ENCODE measurements around the gene UGT8. TPM values are rescaled to one million over a fixed set of nuclear protein-coding genes. Genes with fewer than 3 reads are reported as not detected.
"Not testable (repeated sequence)": the region's sequence is repeated elsewhere in the genome, so short reads cannot be mapped to it uniquely, and the experiment has no call there.

The UGT8 gene
- total RNA-seq, 1 donor from 2014 or later: 2.8 TPM

- no peaks in the 10 kb centered on the region for H3K4me1 ChIP-seq
- no peaks in the 10 kb centered on the region for H3K27me3 ChIP-seq
- intact Hi-C loops (cut with DNase I): no loop called here
- no peaks in the 10 kb centered on the region for H3K36me3 ChIP-seq
- no peak for DNase-seq
- no peaks in the 10 kb centered on the region for H3K9me3 ChIP-seq
- no peak overlapping the region for H3K27ac ChIP-seq
- TF ChIP-seq, protein P1, sequence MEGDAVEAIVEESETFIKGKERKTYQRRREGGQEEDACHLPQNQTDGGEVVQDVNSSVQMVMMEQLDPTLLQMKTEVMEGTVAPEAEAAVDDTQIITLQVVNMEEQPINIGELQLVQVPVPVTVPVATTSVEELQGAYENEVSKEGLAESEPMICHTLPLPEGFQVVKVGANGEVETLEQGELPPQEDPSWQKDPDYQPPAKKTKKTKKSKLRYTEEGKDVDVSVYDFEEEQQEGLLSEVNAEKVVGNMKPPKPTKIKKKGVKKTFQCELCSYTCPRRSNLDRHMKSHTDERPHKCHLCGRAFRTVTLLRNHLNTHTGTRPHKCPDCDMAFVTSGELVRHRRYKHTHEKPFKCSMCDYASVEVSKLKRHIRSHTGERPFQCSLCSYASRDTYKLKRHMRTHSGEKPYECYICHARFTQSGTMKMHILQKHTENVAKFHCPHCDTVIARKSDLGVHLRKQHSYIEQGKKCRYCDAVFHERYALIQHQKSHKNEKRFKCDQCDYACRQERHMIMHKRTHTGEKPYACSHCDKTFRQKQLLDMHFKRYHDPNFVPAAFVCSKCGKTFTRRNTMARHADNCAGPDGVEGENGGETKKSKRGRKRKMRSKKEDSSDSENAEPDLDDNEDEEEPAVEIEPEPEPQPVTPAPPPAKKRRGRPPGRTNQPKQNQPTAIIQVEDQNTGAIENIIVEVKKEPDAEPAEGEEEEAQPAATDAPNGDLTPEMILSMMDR (IDR thresholded peaks at IDR 0.05): no peak
- ATAC-seq: peak; percentile 70
- no peak overlapping the region for H3K4me3 ChIP-seq
Measured at GRCh38 chr4:114563536-114564315, 34.9 kb upstream of the UGT8 start.

- Histone ChIP-seq H3K27ac (no peak overlapping the region), H3K36me3 (no peaks in the 10 kb centered on the region), H3K4me1 (no peaks in the 10 kb centered on the region), H3K27me3 (no peaks in the 10 kb centered on the region), H3K4me3 (no peak overlapping the region), H3K9me3 (no peaks in the 10 kb centered on the region)
- DNase-seq (no peak), ATAC-seq (no peak)
- TF ChIP-seq, protein P1 (IDR thresholded peaks at IDR 0.05): no peak
- intact Hi-C loops (cut with DNase I): no loop called here
Measured at GRCh38 chr4:114577386-114577785, 21.2 kb upstream of the UGT8 start.

GRCh38 chr4:114582621-114583020, 16.0 kb upstream of the UGT8 start:
- intact Hi-C loops (cut with DNase I): no loop called here
- H3K27ac ChIP-seq: no peak overlapping the region
- ATAC-seq: no peak
- no peaks in the 10 kb centered on the region for H3K4me1 ChIP-seq
- H3K27me3 ChIP-seq: no peaks in the 10 kb centered on the region
- no peaks in the 10 kb centered on the region for H3K9me3 ChIP-seq
- H3K4me3 ChIP-seq: no peak overlapping the region
- DNase-seq: no peak
- TF ChIP-seq, protein P1 (IDR thresholded peaks at IDR 0.05): no peak
- no peaks in the 10 kb centered on the region for H3K36me3 ChIP-seq

- H3K36me3 ChIP-seq: no peaks in the 10 kb centered on the region
- no peak overlapping the region for H3K4me3 ChIP-seq
- intact Hi-C loops (cut with DNase I): no loop called here
- TF ChIP-seq, protein P1 (IDR thresholded peaks at IDR 0.05): no peak
- no peak overlapping the region for H3K27ac ChIP-seq
- H3K27me3 ChIP-seq: no peaks in the 10 kb centered on the region
- no peak for DNase-seq
- ATAC-seq: no peak
- H3K9me3 ChIP-seq: no peaks in the 10 kb centered on the region
- no peaks in the 10 kb centered on the region for H3K4me1 ChIP-seq
Measured at GRCh38 chr4:114588305-114588704, 10.3 kb upstream of the UGT8 start.

DNA sequence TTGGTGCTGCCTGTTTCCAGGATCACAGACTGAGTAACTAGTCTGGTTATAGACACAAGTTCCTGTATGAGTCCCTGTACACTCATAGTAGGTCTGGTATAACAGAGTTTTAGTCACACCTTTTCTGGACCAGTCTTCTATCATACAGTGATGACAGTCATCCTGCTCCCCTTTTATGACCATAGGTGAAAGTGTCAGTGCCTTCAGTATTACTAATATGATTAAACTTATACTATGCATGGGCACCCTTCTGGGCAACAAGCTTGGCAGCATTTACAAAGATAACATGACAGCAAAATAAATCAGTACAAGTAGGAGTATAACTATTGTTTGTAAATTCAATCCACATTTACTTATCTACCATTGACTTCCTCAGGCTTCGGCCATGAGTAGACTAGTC, 8.2 kb upstream of the UGT8 start:
- H3K9me3 ChIP-seq; ATAC-seq; intact Hi-C loops (cut with DNase I); H3K27me3 ChIP-seq; H3K36me3 ChIP-seq; H3K4me1 ChIP-seq; DNase-seq; H3K4me3 ChIP-seq; H3K27ac ChIP-seq: not testable (repeated sequence)

DNA sequence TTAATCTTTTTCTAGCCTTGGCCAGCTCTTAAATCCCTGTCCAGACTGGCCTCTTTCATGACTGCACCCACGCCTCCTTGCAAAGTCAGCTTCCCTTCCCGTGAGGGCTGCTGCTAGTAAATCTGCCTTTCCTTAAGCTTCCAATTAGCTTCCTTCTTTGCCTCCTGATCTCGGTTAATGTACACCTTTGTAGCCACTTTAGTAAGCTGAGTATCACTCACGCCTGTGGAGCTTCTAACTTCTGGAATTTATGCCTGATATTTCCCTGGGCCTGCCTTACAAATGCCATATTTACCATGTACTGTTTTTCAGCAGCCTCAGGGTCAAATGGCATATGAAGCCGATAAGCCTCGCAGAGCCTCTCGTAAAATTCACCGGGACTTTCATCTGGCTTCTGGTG, 5.1 kb upstream of the UGT8 start:
- DNase-seq (no peak), ATAC-seq (no peak)
- Histone ChIP-seq H3K27ac (no peak overlapping the region), H3K9me3 (no peaks in the 10 kb centered on the region), H3K27me3 (peaks cover 13% of the 10 kb centered on the region), H3K4me1 (no peaks in the 10 kb centered on the region), H3K4me3 (no peak overlapping the region), H3K36me3 (no peaks in the 10 kb centered on the region)
- TF ChIP-seq, protein P1 (IDR thresholded peaks at IDR 0.05): no peak
- intact Hi-C loops (cut with DNase I): no loop called here
